ENCODE data around the gene PAX5. TPM values are rescaled to one million over a fixed set of nuclear protein-coding genes. Genes with fewer than 3 reads are reported as not detected.

The PAX5 gene
- total RNA-seq, 2 experiments from 2014 or later: 62.5 to 141 TPM

DNA sequence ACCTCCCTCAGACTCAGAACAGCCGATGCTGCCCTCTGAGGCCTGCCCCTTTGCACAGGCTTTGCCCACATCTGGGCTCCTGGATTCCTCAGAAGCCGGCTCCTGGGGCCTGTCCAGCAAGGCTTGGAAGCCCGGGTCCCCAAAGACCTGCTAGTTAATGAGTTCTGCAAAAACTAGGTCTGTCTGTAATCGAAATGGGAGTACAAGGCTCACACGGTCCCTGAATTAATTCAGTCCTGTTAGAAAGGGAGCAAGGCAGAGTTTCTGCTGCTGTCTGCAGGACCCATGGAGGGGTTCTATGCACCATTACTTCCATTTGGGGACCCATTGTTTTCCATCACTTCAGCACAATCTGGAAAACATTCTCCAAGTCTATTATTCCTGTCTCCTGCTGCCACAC lies 239.6 kb downstream of the PAX5 start:
- Histone ChIP-seq H3K79me2 (ENCODE audit: insufficient read depth, low read depth, low read length) (no peaks in the 10 kb centered on the region), H3K36me3 (ENCODE audit: insufficient read depth, low read length) (no peaks in the 10 kb centered on the region), H3K4me1 (ENCODE audit: insufficient read depth, low read length, poor library complexity, severe bottlenecking) (no peaks in the 10 kb centered on the region), H4K20me1 (ENCODE audit: insufficient read depth, low read length) (no peaks in the 10 kb centered on the region), H3K4me2 (ENCODE audit: low read length) (no peak overlapping the region), H3K27ac (ENCODE audit: low read depth, low read length, poor library complexity, severe bottlenecking) (no peak overlapping the region), H3K9me3 (ENCODE audit: low read length) (peaks cover 7% of the 10 kb centered on the region; the same call in 1 of the 2 replicates), H3K9me2 (ENCODE audit: insufficient read depth, low read length) (no peaks in the 10 kb centered on the region), H2AFZ (ENCODE audit: low read length) (no peak overlapping the region), H3K4me3 (ENCODE audit: low read depth, low read length, poor library complexity, severe bottlenecking) (no peak overlapping the region)
- POLR2A ChIA-PET: no interaction called here
- BruUV-seq (replicated peaks): no TSS peak
- intact Hi-C loops (cut with micrococcal nuclease; ENCODE audit: unreplicated experiment): no loop called here
- CTCF ChIA-PET (ENCODE audit: unreplicated experiment): no interaction called here
- no peak for TF ChIP-seq EZH2phosphoT487 (IDR thresholded peaks at IDR 0.05; ENCODE audit: borderline replicate concordance, low read depth, low read length)
- TF ChIP-seq, protein P1, sequence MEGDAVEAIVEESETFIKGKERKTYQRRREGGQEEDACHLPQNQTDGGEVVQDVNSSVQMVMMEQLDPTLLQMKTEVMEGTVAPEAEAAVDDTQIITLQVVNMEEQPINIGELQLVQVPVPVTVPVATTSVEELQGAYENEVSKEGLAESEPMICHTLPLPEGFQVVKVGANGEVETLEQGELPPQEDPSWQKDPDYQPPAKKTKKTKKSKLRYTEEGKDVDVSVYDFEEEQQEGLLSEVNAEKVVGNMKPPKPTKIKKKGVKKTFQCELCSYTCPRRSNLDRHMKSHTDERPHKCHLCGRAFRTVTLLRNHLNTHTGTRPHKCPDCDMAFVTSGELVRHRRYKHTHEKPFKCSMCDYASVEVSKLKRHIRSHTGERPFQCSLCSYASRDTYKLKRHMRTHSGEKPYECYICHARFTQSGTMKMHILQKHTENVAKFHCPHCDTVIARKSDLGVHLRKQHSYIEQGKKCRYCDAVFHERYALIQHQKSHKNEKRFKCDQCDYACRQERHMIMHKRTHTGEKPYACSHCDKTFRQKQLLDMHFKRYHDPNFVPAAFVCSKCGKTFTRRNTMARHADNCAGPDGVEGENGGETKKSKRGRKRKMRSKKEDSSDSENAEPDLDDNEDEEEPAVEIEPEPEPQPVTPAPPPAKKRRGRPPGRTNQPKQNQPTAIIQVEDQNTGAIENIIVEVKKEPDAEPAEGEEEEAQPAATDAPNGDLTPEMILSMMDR (conservative IDR thresholded peaks at IDR 0.05; ENCODE audit: low read length): no peak
- no peak for DNase-seq (ENCODE audit: low spot score)

DNA sequence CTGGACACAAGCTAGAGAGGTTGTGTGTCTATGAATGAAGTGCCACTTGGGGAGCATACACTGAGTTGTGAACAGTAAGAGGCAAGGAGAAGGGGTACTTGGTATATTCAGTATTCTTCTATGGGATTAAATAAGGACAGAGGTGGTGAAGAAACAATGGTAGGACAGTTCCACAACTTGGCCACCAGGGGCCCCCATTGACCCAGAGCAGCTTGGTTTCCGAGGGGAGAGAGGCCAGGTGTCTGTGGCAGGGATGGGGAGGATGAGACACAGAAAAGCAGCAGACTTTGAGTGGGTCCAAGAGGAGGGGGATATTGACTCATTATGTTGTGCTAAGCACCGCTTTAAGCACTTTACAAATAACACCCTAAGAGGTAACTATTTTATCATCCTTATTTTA lies 240.8 kb downstream of the PAX5 start:
- ChIA-PET CTCF (ENCODE audit: unreplicated experiment) (no interaction called here), POLR2A (interaction anchor here (0.6 kb wide), 1 partner anchor 703 kb away, joined by 3 read pairs; no protein-coding TSS in a partner anchor)
- DNase-seq (ENCODE audit: low spot score): peak; percentile 41
- H2AFZ ChIP-seq (ENCODE audit: low read length): no peak overlapping the region
- no peaks in the 10 kb centered on the region for H4K20me1 ChIP-seq (ENCODE audit: insufficient read depth, low read length)
- no peak overlapping the region for H3K4me2 ChIP-seq (ENCODE audit: low read length)
- no peaks in the 10 kb centered on the region for H3K79me2 ChIP-seq (ENCODE audit: insufficient read depth, low read depth, low read length)
- H3K4me1 ChIP-seq (ENCODE audit: insufficient read depth, low read length, poor library complexity, severe bottlenecking): no peaks in the 10 kb centered on the region
- no peaks in the 10 kb centered on the region for H3K9me2 ChIP-seq (ENCODE audit: insufficient read depth, low read length)
- TF ChIP-seq, protein P1 (conservative IDR thresholded peaks at IDR 0.05; ENCODE audit: low read length): peak; percentile 85
- no peak for TF ChIP-seq EZH2phosphoT487 (IDR thresholded peaks at IDR 0.05; ENCODE audit: borderline replicate concordance, low read depth, low read length)
- intact Hi-C loops (cut with micrococcal nuclease; ENCODE audit: unreplicated experiment): no loop called here
- peaks cover 7% of the 10 kb centered on the region; the same call in 1 of the 2 replicates for H3K9me3 ChIP-seq (ENCODE audit: low read length)
- BruUV-seq (replicated peaks): no TSS peak
- H3K36me3 ChIP-seq (ENCODE audit: insufficient read depth, low read length): no peaks in the 10 kb centered on the region
- H3K4me3 ChIP-seq (ENCODE audit: low read depth, low read length, poor library complexity, severe bottlenecking): no peak overlapping the region
- no peak overlapping the region for H3K27ac ChIP-seq (ENCODE audit: low read depth, low read length, poor library complexity, severe bottlenecking)

DNA sequence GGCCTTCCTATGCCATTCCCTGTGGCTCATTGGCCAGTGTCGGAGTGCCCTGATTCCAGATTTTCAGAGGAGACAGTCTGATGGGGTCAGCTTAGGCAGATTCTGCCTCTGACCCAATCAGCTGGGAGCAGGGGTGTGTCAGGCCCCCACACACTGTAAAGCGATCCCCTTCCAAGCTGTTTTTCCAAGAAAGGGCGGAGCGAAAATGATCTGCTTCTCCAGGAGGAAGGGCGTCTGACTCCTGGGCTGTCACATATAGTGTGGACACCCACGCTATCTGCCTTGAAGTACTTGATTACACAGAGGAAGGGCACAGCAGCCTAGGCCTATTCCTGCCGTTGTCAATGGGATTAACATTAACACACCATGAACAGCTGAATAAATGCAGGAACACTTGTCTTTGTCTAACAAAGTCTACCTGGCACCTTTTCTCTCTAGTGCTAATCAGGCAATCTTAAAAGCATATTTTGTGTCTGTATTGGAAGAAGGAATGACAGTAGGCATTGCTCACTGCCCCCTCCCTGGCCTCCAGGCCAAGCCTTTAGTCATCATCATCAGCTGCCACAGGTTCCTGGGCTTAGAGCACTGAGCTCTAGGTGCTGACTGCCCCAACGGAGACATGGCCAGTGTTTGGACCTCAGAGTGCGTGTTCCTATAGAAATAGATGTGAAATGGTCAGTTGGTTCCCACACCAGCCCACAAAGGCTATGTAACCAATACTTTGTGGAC lies 242.7 kb downstream of the PAX5 start:
- Histone ChIP-seq H3K9me3 (ENCODE audit: low read length) (peaks cover 7% of the 10 kb centered on the region; the same call in 1 of the 2 replicates), H3K4me2 (ENCODE audit: low read length) (no peak overlapping the region), H3K27ac (ENCODE audit: low read depth, low read length, poor library complexity, severe bottlenecking) (no peak overlapping the region), H4K20me1 (ENCODE audit: insufficient read depth, low read length) (no peaks in the 10 kb centered on the region), H2AFZ (ENCODE audit: low read length) (no peak overlapping the region), H3K4me3 (ENCODE audit: low read depth, low read length, poor library complexity, severe bottlenecking) (no peak overlapping the region), H3K79me2 (ENCODE audit: insufficient read depth, low read depth, low read length) (no peaks in the 10 kb centered on the region), H3K4me1 (ENCODE audit: insufficient read depth, low read length, poor library complexity, severe bottlenecking) (no peaks in the 10 kb centered on the region), H3K36me3 (ENCODE audit: insufficient read depth, low read length) (no peaks in the 10 kb centered on the region), H3K9me2 (ENCODE audit: insufficient read depth, low read length) (no peaks in the 10 kb centered on the region)
- intact Hi-C loops (cut with micrococcal nuclease; ENCODE audit: unreplicated experiment): no loop called here
- BruUV-seq (replicated peaks): no TSS peak
- no peak for DNase-seq (ENCODE audit: low spot score)
- TF ChIP-seq, protein P1 (conservative IDR thresholded peaks at IDR 0.05; ENCODE audit: low read length): no peak
- no peak for TF ChIP-seq EZH2phosphoT487 (IDR thresholded peaks at IDR 0.05; ENCODE audit: borderline replicate concordance, low read depth, low read length)
- ChIA-PET POLR2A (interaction anchor here (2.5 kb wide), 1 partner anchor 13 kb away, joined by 8 read pairs; no protein-coding TSS in a partner anchor), CTCF (ENCODE audit: unreplicated experiment) (no interaction called here)
